Kidney capillary endothelial cell (primary cell): ENCODE data around the gene POMP.
A peak's percentile ranks its signal among the peaks of the same experiment; 100 is the strongest.
"Not testable (repeated sequence)": the region's sequence is repeated elsewhere in the genome, so short reads cannot be mapped to it uniquely, and the experiment has no call there.

Source experiments
- DNase-seq: peaks from one replicate; pipeline ENCODE4 v3.0.0-alpha.2; 2018; ENCODE audit warnings: low spot score

Gene POMP

DNA sequence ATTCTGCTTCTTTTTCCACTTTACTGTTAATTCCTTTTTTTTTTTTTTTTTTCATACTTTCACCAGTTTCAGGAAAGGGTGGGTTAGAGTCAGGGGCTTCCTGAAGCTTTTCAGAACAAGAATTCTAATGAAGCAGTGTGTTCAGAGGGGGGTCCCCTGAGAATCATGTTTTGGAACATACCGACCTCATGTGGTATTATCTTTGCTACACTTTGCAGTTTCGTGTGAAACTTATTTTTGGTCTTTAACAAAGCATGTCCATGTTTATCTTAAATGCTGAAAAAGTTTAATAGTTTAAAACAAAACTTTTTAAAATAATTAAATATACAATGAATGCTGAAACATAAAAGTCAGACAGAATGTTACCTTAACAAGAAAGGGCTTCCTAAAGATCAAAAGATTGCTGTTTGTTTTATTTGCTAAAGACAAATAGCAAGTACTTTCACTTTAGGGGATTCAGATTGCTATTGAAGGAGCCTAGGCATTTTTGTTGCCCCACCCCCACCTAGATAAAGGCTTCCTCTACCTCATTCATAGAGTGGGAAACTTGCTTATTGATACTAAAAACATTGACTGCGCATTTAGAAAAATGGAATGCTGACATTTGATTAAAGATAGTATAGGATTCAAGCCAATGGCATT is 21.1 kb upstream of the POMP start:
- no peak for DNase-seq

DNA sequence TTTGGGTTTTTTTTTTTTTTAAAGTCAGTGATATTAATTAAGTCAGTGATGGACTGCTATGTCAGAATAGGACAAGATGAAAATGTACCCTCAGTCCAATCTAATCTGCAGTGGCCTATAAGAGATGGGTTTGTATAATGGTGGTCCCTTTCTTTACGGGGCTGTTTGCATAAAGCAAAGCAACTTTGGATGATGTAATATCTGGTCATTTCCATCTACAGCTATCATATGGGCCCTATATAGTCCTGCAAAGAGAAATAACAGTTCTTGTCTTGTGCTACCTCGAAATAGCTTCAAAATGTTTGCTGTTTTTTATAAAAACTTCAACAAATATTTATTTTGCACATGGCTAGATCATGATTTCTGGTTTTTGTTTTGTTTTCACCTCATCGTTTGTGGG is 20.2 kb upstream of the POMP start:
- DNase-seq = no peak

DNA sequence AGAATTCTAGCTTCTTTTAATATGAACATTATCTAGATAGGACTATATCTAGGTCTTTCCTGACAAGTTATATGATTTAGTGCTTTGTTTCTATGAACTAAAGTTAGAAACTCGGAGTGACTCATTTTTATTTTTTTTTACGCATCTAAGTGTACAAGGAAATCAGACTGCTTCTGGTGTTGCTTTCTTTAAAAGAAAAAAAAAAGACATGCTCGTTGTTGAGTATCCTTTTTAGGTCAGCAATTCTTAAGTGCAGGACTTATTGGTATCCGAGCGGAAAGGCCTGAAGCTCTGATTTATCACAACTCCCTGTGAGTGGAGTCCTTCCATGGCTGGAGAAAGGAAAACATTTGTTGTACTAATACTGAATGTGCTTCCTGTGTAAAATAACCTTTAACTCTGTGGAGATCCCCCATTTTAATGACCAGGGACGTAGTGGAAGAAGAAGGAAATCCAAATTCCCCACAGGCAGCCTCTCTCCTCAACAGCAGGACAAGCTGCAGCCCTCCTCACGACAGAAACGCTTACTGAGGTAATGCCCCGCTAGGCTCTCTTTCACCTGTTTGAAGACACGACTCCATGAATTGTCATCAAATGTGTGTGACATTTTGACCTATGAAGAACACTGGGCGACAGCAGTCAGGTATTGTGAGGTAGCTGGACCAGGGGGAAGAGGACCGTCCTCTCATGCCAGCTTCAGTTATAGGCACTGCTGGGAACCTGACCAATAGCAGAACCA is 17.9 kb upstream of the POMP start:
- peak; percentile 94 for DNase-seq

DNA sequence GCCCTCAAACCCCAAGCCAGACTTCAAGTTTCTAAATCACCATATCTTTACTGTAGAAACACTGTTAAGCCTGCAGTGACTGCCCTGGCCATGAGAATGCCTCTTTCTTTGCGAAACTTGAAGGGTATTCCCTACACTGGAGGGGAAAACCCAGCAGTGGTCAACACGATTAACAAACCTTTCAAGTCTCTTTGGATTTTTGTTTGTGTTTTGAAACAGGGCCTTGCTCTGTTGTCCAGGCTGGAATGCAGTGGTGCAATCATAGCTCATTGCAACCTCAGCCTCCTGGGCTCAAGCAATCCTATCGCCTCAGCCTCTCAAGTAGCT is 17.4 kb upstream of the POMP start:
- DNase-seq = no peak

DNA sequence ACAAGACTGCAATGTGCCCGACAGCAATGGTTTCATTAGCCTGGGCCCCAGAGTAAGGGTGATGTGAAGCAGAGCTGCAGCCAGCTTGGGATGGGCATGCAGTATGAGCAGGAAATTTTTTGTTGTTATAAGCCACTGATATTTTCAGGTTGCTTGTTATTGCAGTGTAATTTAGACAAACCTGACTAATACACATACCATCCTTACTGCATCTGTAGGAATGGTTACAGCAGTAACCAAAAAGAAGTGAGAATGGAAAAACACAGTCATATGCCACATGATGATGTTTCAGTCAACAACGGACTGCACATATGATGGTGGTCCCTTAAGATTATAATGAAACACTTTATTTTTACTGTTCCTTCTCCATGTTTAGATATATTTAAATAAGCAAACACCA is 8.6 kb upstream of the POMP start:
- no peak for DNase-seq

DNA sequence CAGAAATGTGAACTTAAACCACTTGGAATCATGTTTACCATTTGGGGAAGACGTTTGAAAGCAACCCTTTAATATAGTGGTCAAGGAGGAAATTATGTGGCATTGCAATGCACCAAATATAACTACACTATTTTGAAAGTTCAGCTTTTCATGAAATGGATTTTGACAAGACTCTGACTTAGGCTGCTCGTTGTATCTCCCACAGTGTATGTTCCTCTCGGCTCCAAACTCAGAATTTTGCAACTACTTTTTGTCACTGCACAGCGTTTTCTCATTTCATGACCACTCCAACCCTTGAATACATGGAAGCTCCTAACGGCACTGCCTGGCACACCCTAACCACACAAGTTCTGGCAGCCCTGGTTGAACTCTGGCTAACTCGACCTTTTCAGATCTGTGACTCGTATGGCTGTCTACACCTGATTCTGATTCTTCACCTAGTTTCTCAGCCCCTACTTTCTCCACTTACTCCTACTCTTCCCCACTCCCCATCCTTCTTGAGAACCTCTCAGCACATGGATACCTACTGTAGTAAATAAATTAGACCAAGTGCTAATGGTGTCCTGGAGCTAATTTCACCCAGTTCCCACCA is 7.0 kb upstream of the POMP start:
- no peak for DNase-seq

DNA sequence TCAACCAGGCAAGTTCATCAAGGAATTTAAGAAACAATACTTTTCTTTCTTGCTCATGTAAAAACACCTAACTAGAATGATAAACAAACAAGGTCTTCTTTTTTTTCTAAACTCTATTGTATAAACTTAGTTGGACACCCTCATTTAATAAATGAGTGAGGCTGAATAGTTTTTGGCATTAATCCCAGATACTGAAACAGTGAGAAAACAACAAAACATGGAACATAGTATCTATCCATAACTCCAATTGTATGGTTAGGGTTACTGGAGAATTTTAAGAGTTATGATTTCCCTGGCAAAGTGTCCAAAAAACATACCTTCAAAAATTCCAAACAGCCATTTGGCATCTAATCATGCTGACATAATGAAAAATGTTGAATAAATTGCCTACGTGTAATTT is 5.8 kb upstream of the POMP start:
- DNase-seq = no peak

DNA sequence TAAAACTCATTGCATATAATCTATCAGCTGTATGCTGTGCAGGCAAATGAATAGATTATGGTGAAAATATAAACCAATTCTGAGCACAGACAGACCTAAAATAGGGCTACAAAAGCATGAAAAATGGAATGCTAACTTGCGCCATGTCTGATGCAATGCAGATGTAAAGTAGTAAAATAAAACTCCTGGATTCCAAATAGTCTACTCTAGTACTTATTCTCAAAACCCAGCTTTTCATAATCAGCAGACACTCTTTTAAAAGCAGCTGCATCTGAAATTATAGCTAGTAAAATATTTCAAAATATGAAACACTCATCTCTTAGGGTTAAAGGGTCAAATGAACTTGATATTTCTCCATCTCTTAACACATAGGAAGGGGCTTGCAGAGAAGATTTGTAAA is 4.7 kb upstream of the POMP start:
- DNase-seq = no peak

DNA sequence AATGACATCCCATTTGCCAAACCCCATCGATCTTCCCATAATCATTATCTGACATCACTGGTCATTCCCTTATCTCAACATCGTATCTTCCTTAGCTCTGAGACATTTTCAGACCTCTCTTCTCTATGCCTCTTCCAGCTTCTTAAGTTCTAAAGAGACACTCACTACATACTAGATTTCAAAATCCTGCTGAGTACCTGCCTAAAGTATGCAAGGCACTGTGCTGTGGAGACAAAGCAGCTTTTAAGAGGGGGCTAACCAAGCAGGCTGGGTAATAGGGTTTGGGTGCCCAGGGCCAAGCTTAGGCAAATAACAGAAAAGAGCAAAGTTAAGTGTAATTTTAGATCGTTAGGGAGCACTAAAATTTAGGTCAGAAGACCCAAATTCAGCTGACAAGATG is 3.4 kb upstream of the POMP start:
- DNase-seq = no peak

DNA sequence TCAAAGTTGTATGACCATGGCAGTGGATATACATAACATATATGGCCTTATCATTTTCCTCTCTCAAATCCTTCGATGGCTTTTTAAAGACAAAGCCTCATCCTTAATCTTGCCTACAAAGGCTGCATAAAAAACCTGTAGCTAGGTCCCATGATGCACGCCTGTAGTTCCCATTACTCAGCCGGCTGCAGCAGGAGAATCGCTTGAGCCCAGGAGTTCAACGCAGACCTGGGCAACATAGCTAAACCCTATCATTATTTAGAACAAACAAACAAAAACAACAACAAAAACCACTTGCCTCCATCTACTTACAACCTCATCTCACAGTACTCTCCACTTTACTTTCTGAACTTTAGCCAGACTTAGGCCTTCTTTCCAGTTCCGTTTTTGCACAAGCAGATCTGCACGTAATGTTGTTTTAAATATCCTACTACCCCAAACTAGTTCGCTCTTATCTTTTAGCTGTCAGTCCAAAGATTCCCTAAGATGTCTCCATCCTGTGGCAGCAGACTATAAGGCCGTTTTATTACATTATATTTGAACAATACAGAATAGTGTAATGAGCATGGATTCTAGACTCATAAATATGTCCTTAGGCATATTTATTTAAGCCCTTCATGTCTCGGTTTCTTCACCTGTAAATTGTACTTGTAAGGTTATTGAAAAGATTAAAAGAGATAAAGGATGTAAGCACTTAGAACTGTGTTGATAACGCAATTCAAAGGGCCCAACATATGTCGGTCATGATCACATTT is 969 bp upstream of the POMP start:
- peak; percentile 45 for DNase-seq

DNA sequence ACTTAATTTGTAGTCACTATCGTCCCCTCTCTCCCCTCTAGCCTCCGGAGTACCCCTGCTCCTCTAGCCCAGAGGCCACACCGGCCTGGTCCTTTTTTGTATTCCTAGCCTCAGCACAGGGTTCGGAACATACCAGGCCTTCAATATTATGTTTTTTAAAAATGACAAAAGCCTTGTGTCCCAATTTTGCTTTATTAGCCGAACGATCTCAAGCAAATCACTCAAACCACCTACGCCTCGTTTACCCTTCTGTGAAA is 463 bp upstream of the POMP start:
- DNase-seq = no peak

DNA sequence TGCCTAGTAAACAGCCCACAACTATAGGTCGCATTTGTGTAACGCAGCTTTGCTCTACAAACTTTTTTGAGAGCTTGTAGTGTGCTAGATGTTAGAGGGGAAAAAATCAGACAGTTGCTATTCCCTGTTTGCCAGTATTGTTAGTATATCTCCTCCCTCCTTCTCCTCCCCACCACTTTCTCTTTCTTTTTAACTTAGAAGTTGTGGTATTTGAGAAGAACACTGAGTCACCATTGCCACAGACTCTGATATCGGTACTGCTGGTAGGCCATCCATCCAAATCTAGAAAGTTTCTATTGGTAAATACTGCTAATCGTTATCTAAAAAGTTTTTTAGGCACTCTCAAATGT is 666 bp downstream of the POMP start:
- peak; percentile 53 for DNase-seq

DNA sequence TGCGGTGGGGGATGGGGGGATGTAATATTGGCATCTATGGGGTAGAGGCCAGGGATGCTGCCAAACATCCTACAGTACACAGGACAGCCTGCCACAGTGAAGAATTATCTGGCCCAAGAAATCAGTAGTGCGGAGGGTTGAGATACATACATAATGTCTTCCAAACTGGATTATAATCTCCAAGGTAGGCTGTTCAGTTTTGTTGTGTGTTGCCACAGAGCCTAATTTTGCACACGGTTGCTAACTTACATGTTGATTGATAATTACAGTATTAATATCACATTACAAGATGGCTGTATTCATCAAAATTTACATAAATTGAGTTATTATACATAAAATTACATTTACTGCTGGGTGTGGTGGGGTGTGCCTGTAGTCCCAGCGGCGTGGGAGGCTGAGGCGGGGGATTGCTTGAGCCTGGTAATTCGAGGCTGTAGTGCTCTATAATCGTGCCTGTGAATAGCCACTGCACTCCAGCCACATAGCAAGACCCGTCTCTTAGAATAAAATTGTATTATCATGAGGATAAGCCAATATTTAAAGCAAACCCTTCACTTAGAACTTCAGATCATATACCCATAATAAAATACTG is 8.1 kb downstream of the POMP start:
- DNase-seq = no peak

DNA sequence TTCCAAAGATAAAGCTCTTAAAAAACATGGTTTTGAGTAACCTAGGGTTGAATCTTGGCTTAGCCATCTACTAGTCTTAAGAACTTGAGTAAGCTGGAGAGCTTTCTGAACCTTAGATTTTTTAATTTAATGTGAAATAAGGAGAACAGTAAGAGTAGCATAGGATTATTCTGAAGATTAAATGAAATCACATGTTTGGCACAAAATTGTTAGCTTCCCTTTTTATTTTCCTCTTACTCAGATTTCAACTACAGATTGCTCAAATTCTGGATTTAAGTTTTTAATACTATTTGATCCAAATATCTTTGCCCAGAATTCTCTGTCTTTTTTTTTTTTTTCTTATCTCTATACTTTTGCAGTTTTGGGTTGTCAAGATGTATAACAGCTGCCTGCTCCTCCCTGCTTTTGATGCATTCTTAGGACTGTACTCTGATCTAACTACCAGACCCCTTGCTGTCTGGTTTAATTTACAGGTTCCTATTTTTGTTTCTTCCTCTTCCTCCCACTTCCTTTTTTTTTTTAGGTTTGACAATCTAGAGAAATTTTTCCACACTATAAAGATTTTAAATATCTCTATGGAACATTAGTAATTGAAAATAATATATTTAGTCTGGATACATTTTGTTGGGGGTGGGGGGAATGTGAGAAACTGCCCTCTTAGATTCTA is 12.3 kb downstream of the POMP start:
- no peak for DNase-seq

DNA sequence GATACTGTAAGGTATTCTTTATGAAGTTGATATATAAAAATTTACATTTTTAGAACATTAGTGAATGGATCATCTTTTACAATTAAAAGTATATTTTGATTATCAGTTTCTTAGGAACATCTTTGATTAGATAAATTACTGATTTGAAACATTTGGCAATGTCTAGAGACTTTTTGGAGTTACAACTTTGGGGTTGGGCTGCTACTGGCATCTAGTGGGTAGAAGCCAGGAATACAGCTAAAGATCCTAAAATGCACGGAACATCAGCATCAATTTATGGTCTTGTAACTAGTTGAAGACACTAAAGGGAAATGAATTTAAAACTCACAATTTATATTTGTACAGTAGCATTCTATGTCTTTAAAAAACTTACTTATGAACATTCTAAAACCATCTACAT is 19.9 kb downstream of the POMP start:
- DNase-seq = no peak

DNA sequence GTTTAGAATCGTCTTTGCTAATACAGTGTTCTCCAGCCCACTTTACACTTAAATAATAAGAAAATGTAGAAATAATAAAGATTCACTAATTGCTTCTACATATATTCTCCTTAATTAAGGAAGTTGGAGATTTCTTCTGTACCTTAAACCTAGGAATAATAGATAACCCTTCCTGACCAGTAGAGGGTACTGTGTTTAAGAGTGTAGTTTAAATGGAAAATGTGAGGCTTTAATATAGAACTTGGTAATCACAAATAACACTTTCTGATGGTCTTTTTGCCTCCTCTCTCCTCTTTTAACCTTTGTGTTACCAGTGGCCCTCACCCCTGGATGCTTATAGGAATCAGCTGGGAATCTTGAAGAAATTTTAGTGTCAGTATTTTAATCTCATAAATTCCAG is 20.7 kb downstream of the POMP start:
- peak; percentile 28 for DNase-seq

DNA sequence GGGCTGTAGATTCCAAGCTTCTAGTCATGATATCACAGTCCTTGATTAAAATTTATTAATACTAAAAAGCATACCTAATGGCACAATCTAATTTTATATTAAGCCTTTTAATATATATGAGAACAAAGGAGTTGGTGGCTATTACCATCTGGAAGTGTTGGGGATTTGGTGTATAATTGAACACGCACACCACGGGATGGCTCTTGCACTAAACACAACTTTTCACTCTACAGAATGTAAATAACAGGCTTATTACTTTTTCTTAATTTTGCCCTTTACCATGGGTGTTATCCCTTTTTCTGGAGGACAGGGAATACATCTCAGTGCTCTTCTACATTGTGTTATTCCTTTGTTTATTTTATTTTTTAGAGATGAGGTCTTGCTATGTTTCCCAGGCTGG is 21.6 kb downstream of the POMP start:
- no peak for DNase-seq

DNA sequence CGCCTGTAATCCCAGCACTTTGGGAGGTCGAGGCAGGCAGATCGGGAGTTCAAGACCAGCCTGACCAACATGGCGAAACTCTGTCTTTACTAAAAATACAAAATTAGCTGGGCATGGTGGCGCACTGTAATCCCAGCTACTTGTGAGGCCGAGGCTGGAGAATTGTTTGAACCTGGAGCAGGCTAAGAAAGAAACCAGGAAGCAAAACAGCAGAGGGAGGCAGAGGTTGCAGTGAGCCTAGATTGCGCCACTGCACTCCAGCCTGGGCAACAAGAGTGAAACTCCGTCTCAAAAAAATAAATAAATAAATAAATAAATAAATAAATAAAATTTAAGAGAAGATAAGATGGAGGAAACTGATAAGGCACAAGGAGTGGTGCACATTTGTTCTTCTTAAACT is 24.2 kb downstream of the POMP start:
- DNase-seq = not testable (repeated sequence)

DNA sequence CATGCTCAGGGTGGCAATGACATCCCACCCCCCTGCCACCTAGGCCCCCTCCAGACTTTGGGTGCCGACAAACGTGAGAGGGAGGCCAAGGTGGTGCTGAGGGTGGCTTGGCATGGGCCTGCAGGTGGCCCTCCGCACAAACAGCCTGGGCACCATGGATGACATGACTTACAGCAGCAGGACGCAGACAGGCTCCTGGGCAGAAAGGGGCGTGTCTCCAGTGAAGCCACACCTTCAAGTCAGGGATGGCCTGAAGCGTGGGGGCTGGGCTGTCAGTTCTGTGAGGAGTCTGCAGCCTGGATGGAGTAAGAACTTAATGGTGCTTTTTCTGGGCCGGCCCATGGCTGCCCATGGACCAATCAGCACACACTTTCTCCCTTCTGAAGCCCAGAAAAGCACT is 25.3 kb downstream of the POMP start:
- no peak for DNase-seq

DNA sequence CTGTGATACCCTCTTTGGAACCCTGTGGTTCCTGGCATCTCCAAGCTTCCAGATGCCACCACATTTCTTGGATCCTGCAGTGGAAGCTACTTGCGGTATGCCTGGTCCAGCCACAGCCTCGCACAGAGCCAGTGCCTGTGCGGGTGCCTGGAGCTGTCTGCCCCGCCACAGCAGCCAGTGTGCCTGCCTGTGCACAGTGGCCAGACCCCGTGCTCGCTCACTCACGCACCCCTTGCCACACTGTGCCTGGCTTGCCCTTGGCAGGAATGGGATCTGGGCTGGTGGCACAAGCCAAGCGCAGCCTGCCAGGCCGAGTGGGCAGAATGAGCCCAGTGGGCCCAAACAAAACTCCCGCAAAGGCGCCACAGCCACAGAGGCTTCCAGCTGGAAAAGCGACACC is 26.2 kb downstream of the POMP start:
- no peak for DNase-seq

DNA sequence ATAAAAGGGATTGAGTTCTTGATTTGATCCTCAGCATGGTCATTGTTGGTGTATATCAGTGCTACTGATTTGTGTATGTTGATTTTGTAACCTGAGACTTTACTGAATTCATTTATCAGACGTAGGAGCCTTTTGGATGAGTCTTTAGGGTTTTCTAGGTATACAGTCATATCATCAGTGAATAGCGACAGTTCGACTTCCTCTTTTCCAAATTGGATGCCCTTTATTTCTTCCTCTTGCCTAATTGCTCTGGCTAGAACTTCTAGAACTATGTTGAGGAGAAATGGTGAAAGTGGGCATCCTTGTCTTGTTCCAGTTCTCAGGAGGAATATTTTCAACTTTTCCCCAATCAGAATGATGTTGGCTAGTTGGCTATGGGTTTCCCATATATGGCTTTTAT is 27.0 kb downstream of the POMP start:
- DNase-seq = no peak

DNA sequence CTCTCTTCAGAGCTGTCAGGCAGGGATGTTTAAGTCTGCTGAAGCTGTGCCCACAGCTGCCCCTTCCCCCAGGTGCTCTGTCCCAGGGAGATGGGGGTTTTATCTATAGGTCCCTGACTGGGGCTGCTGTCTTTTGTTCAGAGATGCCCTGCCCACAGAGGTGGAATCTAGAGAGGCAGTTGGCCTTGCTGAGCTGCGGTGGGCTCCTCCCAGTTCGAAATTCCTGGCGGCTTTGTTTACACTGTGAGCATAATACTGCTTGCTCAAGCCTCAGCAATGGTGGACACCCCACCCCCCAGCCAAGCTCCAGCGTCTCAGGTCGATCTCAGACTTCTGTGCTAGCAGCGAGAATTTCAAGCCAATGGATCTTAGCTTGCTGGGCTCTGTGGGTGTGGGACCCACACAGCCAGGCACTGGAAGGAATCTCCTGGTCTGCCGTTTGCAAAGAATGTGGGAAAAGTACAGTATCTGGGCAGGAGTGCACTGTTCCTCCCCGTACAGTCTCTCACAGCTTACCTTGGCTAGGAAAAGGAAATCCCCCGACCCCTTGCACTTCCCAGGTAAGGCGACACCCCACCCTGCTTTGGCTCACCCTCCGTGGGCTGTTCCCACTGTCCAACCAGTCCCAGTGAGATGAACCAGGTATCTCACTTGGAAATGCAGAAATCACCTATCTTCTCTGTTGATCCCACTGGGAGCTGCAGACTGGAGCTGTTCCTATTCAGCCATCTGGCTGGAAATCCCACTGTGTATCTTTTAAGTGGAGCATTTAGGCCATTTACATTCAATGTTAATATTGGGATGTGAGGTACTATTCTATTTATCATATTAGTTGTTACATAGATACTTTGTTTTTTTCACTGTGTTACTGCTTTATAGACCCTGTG is 34.9 kb downstream of the POMP start:
- not testable (repeated sequence) for DNase-seq
